Activated naive CD4-positive, alpha-beta T cell treated with anti-CD3 and anti-CD28 coated beads for 36 hours (primary cell): ENCODE results near the gene MRPL33. TPM values are rescaled to one million over a fixed set of nuclear protein-coding genes. Genes with fewer than 3 reads are reported as not detected.

Experiments
- CTCF ChIA-PET: fragments of 350-600 bp; sonication (Branson Sonifier 250); formaldehyde crosslinking; loops from one replicate; lab custom pipeline; 2021; ENCODE audit warnings: antibody characterized with exemption; lab: Charles Lee
- DNase-seq: peaks from one replicate; pipeline ENCODE4 v3.0.0-alpha.2; 2020
- H3K27ac Mint-ChIP-seq: one replicate; pipeline ENCODE4 v1.8.0; 2021; ENCODE audit warnings: mild to moderate bottlenecking, mixed read lengths
- H3K27me3 Mint-ChIP-seq: one replicate; pipeline ENCODE4 v1.8.0; 2021; ENCODE audit warnings: low read depth, mixed read lengths
- H3K36me3 Mint-ChIP-seq: one replicate; pipeline ENCODE4 v1.8.0; 2021; ENCODE audit warnings: low read depth, mixed read lengths
- H3K4me1 Mint-ChIP-seq: one replicate; pipeline ENCODE4 v1.8.0; 2021; ENCODE audit warnings: low read depth, mixed read lengths
- H3K4me3 Mint-ChIP-seq: one replicate; pipeline ENCODE4 v1.8.0; 2021; ENCODE audit warnings: mild to moderate bottlenecking, moderate library complexity, mixed read lengths
- H3K9me3 Mint-ChIP-seq: one replicate; pipeline ENCODE4 v1.8.0; 2021; ENCODE audit warnings: mixed read lengths
- intact Hi-C: fragments of 100-400 bp; cut with micrococcal nuclease; formaldehyde crosslinking; loops from one replicate; pipeline ENCODE4 v1.15.1; 2023
- total RNA-seq, 2 experiments: library from RNA; stranded (reverse); gene quantifications; one replicate each; pipeline ENCODE4 v1.2.3, GENCODE V29; 2021

MRPL33 gene
- total RNA-seq, 2 experiments from 2014 or later = 57.4 to 60.5 TPM

DNA sequence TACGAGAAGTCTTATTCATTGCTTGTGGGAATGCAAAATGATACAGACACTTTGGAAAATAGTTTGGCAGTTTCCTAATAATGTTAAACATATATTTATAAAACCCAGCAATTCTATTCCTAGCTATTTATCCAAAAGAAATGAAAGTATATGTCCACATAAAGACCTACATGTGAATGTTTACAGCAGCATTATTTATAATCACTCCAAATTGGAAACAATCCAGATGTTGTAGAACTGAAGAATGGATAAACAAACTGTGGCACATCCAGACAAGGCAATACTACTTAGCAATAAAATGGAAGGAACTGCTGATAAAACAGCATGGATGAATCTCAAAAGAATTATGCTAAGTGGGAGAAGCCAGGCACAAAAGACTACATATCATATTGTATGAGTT lies 19.3 kb downstream of the MRPL33 start:
- H3K4me1 Mint-ChIP-seq = no peaks in the 10 kb centered on the region
- no peaks in the 10 kb centered on the region for H3K36me3 Mint-ChIP-seq
- intact Hi-C loops = no loop called here
- no peaks in the 10 kb centered on the region for H3K27me3 Mint-ChIP-seq
- no peaks in the 10 kb centered on the region for H3K9me3 Mint-ChIP-seq
- no peak overlapping the region for H3K27ac Mint-ChIP-seq
- no peak overlapping the region for H3K4me3 Mint-ChIP-seq
- CTCF ChIA-PET = no interaction called here
- DNase-seq = no peak

DNA sequence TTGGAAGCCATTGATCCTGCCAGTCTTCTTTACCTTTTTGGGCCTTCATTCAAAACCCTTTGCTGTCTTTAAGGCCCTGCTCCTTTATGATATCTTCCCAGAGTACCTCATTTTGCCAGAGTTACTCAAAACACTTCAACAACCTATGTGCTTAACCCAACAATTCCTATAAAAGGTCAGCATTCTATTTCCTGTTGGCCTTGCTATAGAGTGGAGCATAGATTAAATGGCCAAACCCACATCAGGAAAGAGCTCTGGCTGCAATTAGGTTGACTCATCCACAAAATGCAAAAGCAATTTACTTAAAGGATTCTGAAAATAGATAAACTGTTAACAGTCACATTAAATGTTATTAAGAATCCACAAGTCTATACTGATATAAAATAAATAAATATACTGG lies 21.2 kb downstream of the MRPL33 start:
- H3K4me1 Mint-ChIP-seq = no peaks in the 10 kb centered on the region
- H3K4me3 Mint-ChIP-seq = no peak overlapping the region
- H3K27ac Mint-ChIP-seq = no peak overlapping the region
- no peaks in the 10 kb centered on the region for H3K9me3 Mint-ChIP-seq
- CTCF ChIA-PET = interaction anchor here (0.6 kb wide), 1 partner anchor 36 kb away, joined by 3 read pairs; no protein-coding TSS in a partner anchor
- intact Hi-C loops = no loop called here
- H3K36me3 Mint-ChIP-seq = no peaks in the 10 kb centered on the region
- DNase-seq = no peak
- no peaks in the 10 kb centered on the region for H3K27me3 Mint-ChIP-seq

- intact Hi-C loops = no loop called here
- no peak overlapping the region for H3K4me3 Mint-ChIP-seq
- no peaks in the 10 kb centered on the region for H3K27me3 Mint-ChIP-seq
- H3K36me3 Mint-ChIP-seq = no peaks in the 10 kb centered on the region
- CTCF ChIA-PET = no interaction called here
- no peak overlapping the region for H3K27ac Mint-ChIP-seq
- DNase-seq = no peak
- no peaks in the 10 kb centered on the region for H3K4me1 Mint-ChIP-seq
- H3K9me3 Mint-ChIP-seq = no peaks in the 10 kb centered on the region
Measured at GRCh38 chr2:27795093-27795834, 23.7 kb downstream of the MRPL33 start.

DNA sequence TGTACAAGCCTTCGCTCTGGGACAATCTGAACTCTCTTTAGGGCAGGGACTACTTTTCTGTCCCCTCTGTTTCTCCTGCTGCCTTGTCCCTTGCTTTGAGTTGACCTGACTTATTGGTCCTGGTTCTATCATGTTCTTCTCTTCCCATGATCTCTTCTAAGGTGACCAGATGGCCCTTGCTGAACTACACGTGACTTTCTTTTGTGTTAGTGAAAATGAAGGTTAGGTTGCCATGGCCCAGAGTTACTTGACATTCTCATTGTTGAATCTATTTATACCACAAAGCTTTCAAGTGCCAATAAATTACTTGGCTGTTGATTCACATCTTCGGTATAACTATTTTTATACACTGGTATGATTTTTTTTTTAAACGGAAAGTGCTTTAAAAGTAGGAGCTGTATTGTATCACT lies 24.4 kb downstream of the MRPL33 start:
- Mint-ChIP-seq H3K9me3 (no peaks in the 10 kb centered on the region), H3K27ac (no peak overlapping the region), H3K27me3 (no peaks in the 10 kb centered on the region), H3K4me3 (no peak overlapping the region), H3K36me3 (no peaks in the 10 kb centered on the region), H3K4me1 (no peaks in the 10 kb centered on the region)
- intact Hi-C loops = no loop called here
- no peak for DNase-seq
- CTCF ChIA-PET = no interaction called here

DNA sequence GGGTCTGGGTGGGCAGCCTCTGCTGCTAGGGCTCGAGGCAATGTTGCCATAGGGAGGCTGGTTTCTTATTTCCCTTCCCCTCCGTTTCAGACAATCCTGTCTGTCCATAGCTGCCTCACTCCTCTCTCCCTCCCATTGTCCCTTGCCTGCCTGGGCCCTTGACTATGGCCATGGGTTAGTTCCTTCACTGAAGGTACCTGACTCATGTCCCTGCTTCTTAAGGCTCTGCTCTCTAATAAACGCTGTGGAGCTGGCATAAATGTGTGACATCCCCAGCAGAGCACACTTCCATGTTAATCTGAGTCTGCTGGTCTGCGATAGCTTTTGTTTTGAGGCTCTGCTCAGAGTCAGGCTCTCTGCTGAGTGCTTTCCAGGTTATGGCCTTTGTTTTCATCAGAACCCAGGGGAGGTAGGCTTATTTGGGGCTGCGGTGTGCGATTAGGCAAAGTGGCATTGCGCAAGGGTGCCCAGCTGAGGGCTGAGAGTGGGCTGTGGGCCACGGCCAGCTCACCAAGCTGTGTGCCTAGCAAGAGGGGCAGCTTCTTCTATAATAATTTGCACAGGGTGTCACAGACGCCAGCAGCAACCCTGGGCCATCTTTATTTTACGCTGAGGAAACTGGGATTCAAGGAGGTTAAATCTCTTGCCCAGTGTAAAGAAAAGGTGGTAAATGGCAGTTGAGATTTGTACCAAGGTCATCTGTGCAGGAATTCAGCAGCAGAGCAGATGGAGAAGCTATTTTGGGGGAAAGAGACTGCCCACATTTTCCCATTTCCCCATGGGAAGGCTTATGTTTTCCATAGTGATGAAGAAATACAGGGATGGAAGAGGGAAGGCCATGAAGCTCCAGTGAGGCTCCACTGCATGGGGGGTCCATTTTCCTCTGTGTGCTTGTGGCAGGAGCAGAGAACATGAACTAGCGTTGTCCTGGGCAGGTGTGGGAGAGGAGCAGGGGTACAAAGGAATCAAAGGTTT lies 25.6 kb downstream of the MRPL33 start:
- H3K27me3 Mint-ChIP-seq = no peaks in the 10 kb centered on the region
- no peak for DNase-seq
- no peaks in the 10 kb centered on the region for H3K4me1 Mint-ChIP-seq
- intact Hi-C loops = no loop called here
- CTCF ChIA-PET = no interaction called here
- no peaks in the 10 kb centered on the region for H3K36me3 Mint-ChIP-seq
- no peak overlapping the region for H3K4me3 Mint-ChIP-seq
- no peak overlapping the region for H3K27ac Mint-ChIP-seq
- H3K9me3 Mint-ChIP-seq = no peaks in the 10 kb centered on the region

- H3K4me1 Mint-ChIP-seq = no peaks in the 10 kb centered on the region
- DNase-seq = no peak
- no peaks in the 10 kb centered on the region for H3K9me3 Mint-ChIP-seq
- no peak overlapping the region for H3K27ac Mint-ChIP-seq
- no peaks in the 10 kb centered on the region for H3K36me3 Mint-ChIP-seq
- H3K27me3 Mint-ChIP-seq = no peaks in the 10 kb centered on the region
- intact Hi-C loops = no loop called here
- CTCF ChIA-PET = no interaction called here
- H3K4me3 Mint-ChIP-seq = no peak overlapping the region
Measured at GRCh38 chr2:27797841-27798240, 26.3 kb downstream of the MRPL33 start.

DNA sequence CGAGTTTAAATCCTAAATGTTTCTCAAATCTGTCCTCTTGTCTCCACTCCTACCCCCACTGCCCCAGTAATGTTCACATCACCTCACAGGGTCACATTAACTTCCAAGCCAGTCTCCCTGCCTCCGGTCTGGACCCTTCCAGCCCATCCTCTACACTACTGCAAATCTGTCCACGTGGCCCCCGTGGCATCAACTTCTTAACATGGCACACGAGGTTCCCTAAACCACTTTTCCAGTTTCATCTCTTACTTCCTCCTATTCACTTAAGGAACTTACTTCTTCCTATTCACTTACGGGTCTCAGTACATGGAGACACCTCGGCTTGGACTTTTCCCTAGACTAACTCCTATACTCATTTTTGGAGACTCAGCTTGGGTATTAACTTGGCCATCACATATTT lies 27.0 kb downstream of the MRPL33 start:
- no peaks in the 10 kb centered on the region for H3K36me3 Mint-ChIP-seq
- DNase-seq = no peak
- CTCF ChIA-PET = interaction anchor here (1.5 kb wide), 1 partner anchor 44 kb away, joined by 3 read pairs; no protein-coding TSS in a partner anchor
- intact Hi-C loops = no loop called here
- no peak overlapping the region for H3K4me3 Mint-ChIP-seq
- H3K4me1 Mint-ChIP-seq = no peaks in the 10 kb centered on the region
- H3K27me3 Mint-ChIP-seq = no peaks in the 10 kb centered on the region
- no peak overlapping the region for H3K27ac Mint-ChIP-seq
- H3K9me3 Mint-ChIP-seq = no peaks in the 10 kb centered on the region

DNA sequence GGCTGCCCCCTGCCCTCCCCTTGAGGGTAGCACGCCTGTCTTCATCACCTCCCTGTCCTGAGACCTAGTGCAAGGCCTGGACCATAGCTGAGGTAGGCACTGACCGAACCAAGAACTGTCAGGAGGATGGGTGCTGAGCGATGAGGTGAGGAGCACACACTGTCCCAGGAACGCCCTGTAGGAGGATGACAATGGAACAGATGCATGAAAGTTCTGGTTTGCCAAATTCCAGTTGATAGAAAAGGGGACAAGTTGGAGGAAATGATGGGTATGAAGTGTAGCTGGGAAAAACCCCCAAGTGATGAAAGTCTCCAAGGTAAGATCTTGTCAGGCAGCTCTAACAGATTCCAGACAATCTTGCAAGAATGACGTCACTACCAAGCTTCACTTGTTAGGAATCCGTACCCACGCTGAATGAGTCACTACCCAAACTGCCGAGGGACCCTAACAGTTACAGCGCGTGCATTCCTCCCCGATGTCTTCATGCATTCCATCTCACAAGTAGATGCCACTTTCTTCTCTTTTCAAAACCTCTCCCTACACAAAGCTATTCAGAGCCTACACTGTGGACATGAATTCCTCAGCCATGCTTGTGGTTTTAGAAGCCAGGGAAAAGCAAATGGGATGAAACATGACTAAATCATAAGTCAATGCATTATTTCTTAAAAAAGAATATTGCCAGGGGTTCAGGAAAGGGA lies 27.6 kb downstream of the MRPL33 start:
- Mint-ChIP-seq H3K27ac (no peak overlapping the region), H3K9me3 (no peaks in the 10 kb centered on the region), H3K4me3 (no peak overlapping the region), H3K36me3 (no peaks in the 10 kb centered on the region), H3K27me3 (no peaks in the 10 kb centered on the region), H3K4me1 (no peaks in the 10 kb centered on the region)
- CTCF ChIA-PET = interaction anchor here (1.5 kb wide), 1 partner anchor 45 kb away, joined by 3 read pairs; no protein-coding TSS in a partner anchor
- intact Hi-C loops = no loop called here
- no peak for DNase-seq

- Mint-ChIP-seq H3K27ac (no peak overlapping the region), H3K4me1 (no peaks in the 10 kb centered on the region), H3K4me3 (no peak overlapping the region), H3K9me3 (no peaks in the 10 kb centered on the region), H3K36me3 (no peaks in the 10 kb centered on the region), H3K27me3 (no peaks in the 10 kb centered on the region)
- DNase-seq = no peak
- CTCF ChIA-PET = interaction anchor here (0.7 to 1.5 kb wide), 2 partner anchors 45 to 300 kb away, joined by 3 to 7 read pairs; no protein-coding TSS in a partner anchor
- intact Hi-C loops = no loop called here
Measured at GRCh38 chr2:27799646-27800010, 28.1 kb downstream of the MRPL33 start.

DNA sequence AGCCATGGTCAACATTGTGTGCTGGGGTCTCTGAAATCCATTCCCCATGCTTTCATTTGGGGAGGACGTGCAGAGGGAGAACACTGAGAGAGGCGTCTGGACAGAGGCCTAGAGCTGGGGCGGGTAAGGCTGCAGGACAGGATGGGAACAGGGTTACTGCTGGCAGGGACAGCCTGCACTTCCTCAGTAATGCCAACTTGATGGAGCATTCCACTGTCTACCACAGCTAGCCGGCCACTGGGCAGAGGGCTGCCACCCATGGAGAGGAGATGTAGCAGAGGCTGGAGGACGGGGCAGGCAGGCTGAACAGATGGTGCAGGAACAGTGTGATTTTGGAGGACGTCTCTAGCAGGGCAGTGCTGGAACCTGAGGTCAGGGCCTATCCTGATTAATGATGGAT lies 29.3 kb downstream of the MRPL33 start:
- DNase-seq = no peak
- Mint-ChIP-seq H3K4me3 (no peak overlapping the region), H3K36me3 (no peaks in the 10 kb centered on the region), H3K4me1 (no peaks in the 10 kb centered on the region), H3K27ac (no peak overlapping the region), H3K27me3 (no peaks in the 10 kb centered on the region), H3K9me3 (no peaks in the 10 kb centered on the region)
- intact Hi-C loops = no loop called here
- CTCF ChIA-PET = no interaction called here

GRCh38 chr2:27802547-27802946 lies 31.0 kb downstream of the MRPL33 start:
- H3K9me3 Mint-ChIP-seq = no peaks in the 10 kb centered on the region
- H3K27ac Mint-ChIP-seq = no peak overlapping the region
- H3K36me3 Mint-ChIP-seq = no peaks in the 10 kb centered on the region
- no peak for DNase-seq
- H3K4me1 Mint-ChIP-seq = peaks cover under 1% of the 10 kb centered on the region
- intact Hi-C loops = no loop called here
- CTCF ChIA-PET = no interaction called here
- H3K4me3 Mint-ChIP-seq = no peak overlapping the region
- H3K27me3 Mint-ChIP-seq = no peaks in the 10 kb centered on the region

- H3K27ac Mint-ChIP-seq = no peak overlapping the region
- H3K4me1 Mint-ChIP-seq = peaks cover 1% of the 10 kb centered on the region
- no peaks in the 10 kb centered on the region for H3K27me3 Mint-ChIP-seq
- CTCF ChIA-PET = no interaction called here
- no peaks in the 10 kb centered on the region for H3K9me3 Mint-ChIP-seq
- no peak for DNase-seq
- intact Hi-C loops = no loop called here
- H3K4me3 Mint-ChIP-seq = no peak overlapping the region
- H3K36me3 Mint-ChIP-seq = no peaks in the 10 kb centered on the region
Measured at GRCh38 chr2:27803046-27803445, 31.5 kb downstream of the MRPL33 start.
